Femur (tissue), 1 donor: ENCODE data around the gene GAB2.
"Not testable (repeated sequence)": the region's sequence is repeated elsewhere in the genome, so short reads cannot be mapped to it uniquely, and the experiment has no call there.

Experiments used
- DNase-seq: peaks from one replicate; pipeline ENCODE4 v3.0.0-alpha.2; 2017

Gene GAB2

GRCh38 chr11:78361228-78361627, 56.4 kb downstream of the GAB2 start:
- no peak for DNase-seq

DNA sequence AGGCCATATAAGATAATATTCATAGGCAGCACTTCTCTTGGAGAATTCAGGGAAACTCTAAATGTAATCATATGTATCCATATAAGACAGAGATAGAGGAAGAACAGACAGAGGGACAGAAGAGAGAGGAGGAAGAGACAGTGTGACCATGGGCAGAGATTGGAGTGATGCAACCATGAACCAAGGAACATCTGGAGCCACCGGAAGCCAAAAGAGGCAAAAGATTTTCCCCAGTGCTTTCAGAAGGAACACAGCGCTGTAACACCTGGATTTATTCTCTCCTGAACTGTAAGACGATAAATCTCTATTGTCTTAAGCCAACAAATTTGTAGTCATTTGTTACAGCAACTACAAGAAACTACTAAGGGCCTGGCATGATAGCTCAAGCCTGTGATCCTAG, 57.7 kb downstream of the GAB2 start:
- no peak for DNase-seq

DNA sequence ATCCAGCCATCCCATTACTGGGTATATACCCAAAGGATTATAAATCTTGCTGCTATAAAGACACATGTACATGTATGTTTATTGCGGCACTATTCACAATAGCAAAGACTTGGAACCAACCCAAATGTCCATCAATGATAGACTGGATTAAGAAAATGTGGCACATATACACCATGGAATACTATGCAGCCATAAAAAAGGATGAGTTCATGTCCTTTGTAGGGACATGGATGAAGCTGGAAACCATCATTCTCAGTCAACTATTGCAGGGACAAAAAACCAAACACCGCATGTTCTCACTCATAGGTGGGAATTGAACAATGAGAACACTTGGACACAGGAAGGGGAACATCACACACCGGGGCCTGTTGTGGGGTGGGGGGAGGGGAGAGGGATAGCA, 59.7 kb downstream of the GAB2 start:
- not testable (repeated sequence) for DNase-seq

DNA sequence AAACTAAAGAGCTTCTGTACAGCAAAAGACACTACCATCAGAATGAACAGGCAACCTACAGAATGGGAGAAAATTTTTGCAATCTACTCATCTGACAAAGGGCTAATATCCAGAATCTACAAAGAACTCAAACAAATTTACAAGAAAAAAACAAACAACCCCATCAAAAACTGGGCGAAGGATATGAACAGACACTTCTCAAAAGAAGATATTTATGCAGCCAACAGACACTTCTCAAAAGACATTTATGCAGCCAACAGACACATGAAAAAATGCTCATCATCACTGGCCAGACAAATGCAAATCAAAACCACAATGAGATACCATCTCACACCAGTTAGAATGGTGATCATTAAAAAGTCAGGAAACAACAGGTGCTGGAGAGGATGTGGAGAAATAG, 60.2 kb downstream of the GAB2 start:
- DNase-seq: not testable (repeated sequence)

- not testable (repeated sequence) for DNase-seq
Measured at GRCh38 chr11:78355742-78356141, 61.9 kb downstream of the GAB2 start.

GRCh38 chr11:78355309-78355705, 62.3 kb downstream of the GAB2 start:
- no peak for DNase-seq

GRCh38 chr11:78354408-78355308, 63.0 kb downstream of the GAB2 start:
- DNase-seq: no peak

DNA sequence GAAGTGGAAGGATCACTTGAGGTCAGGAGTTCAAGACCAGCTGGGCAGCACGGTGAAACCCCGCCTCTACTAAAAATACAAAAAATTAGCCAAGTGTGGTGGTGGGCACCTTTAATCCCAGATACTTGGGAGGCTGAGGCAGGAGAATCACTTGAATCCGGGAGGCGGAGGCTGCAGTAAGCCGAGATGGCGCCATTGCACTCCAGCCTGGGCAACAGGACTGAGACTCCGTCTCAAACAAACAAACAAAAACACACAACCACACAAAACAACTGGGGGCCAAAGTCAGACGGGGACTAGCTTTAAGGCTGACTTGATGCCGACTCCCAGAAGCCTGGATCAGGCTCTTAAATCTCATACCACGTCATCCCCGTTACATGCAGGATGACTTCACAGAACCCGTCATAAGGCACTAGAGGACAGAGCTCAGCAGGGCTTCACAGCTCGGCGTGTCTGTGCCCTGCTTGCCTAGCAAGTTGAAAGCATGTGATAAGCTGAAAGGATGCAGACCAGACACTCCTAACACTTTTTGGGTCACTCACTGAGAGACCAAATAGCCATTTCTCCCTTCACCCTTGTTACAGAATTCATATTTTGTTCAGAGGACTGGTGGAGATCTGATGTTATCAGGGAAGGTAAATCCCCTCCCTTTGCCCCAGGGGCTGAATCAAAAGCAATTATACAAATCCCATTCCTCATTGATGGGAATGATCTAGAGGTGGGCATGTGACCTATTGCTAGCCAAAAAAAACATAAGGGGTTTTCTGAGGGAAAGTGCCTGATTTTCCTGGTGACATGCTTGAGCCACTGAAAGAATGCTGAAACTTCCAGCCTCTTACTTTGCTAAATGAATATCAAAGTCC, 65.4 kb downstream of the GAB2 start:
- DNase-seq: no peak

DNA sequence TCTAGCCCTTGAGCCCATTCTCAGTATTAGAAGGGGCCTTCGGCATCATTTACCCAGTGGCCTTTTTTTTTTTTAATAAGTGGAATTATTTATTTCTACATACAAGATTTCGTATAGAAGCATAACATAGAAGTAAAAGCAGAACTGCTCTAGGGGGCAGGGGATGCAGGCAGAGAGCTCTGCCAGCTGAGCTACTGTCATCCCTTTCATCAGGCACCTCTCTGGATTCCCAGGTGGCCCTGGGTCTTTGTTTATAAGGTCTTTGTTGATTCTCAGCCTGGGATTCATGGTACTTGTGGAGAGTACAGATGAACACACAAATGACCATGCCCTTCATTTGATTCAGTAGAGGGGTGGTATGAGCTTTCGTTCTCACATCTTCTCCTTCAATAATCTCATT, 66.4 kb downstream of the GAB2 start:
- DNase-seq: no peak

- peak; percentile 66 for DNase-seq
Measured at GRCh38 chr11:78350646-78351165, 66.9 kb downstream of the GAB2 start.

DNA sequence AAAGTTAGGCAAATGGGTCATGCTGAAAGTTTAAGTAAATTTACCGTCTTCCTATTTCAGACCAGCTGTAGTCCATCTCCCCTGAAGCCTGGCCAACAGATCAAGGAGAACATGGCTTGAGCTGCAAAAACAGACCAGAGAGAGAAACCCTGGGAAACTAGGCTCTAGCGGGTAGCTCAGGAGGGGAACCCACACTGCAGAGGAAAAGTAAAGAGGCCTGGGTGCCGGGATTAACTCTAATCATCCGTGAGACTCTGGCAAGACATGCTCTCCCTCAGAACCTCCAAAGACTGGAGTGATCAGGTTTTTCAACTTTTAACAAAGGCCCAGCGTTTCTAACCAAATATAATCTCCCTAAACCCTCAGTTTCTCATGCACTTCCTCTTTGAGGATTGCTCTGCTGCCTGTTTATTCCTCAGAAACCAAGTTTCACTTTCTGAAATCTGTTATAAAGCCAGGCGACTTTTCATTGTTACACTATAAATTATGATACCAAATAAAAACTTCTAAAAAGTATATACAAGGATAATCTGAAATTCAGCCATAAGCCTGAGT, 67.5 kb downstream of the GAB2 start:
- peak; percentile 61 for DNase-seq

DNA sequence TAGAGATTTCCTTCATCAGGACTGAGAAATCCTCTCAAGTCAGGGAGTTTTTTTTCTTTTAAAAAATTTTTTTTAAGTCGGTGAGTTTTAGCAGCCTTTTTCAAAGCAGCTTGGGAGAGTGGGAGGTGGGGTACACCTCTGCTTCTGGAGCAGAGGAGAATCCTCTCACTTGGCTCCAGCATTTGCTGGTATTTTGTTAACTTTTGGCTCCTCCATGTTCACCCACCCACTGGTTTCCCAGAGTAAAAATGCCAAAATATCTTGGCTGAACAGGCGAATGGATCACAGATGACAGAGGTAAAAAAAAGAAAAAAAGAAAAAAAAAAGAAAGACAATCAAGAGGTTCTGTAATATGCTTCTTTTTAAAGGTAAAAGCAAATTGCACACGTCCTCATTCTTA, 68.0 kb downstream of the GAB2 start:
- peak; percentile 45 for DNase-seq

DNA sequence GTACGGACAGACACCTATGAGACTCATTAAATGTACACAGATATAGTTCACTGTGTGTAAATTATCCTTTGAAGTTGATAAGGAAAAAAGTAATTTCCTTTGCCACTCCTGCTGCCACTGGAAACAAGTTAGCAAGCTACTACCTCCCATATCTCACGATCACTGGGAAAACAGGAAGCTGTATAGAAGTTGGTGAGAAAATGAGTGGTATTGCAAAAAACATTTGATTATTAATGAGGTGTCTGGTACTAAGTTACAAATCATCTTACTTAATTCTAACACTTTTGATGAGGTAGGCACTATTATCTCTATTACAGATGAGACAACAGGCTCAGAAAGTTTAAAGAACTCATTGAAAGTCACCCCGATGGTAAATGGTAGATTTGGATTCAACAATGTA, 68.5 kb downstream of the GAB2 start:
- no peak for DNase-seq

- no peak for DNase-seq
Measured at GRCh38 chr11:78347956-78348355, 69.7 kb downstream of the GAB2 start.

DNA sequence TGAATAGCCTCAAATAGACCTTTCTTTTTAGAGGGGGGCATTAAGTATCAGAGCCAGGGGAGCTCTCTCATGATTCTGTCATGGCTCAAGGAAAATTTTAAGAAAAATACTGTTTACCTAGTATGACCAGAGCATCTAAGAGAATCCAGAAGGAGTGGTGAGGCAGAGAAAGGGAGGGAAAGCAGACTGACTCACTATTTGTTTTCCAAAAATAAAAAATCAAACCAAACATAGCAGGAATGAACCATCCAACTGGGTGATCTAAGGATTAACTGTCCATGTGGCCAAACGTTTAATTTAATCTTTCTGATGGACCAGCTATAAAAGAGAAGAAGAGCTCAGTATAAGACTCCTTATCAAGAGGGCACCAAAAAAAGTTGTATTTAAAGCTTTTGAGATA, 70.8 kb downstream of the GAB2 start:
- DNase-seq: no peak

- DNase-seq: no peak
Measured at GRCh38 chr11:78345450-78345849, 72.2 kb downstream of the GAB2 start.

DNA sequence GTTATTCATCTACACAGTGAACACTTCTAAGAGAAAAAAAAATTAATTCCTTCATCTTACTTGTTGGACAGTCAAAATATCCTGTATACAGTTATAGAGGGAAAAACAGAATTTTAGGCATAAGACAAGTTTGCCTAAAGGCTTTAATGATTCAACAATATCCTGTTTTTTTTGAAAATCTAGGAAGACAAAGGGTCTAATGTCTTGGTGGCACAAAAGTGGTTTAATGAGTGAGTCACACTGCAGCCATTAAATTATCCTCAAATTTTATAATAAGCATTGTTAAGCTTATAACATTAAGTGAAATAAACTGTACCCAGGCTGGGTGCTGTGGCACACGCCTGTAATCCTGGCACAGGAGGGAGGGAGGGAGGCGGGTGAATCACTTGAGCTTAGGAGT, 72.9 kb downstream of the GAB2 start:
- DNase-seq: no peak

DNA sequence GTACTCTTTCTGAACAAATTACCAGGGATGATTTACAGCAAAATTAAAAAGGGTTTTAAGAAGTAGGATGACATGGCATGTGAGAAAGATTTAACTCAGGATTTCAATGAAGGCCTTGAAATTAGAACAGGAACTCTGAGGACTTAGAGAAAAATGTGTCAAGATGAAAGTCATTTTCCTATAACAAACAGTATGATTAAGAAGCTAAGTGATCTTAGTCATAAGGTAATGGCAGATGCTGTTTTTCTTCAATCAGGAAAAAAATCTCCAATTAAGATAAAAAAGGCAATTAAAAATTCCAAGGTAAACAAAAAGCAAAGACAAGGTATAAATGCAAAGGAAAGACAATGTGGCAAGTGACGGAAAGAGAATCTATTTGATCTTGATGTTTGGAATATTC, 73.5 kb downstream of the GAB2 start:
- DNase-seq: no peak

DNA sequence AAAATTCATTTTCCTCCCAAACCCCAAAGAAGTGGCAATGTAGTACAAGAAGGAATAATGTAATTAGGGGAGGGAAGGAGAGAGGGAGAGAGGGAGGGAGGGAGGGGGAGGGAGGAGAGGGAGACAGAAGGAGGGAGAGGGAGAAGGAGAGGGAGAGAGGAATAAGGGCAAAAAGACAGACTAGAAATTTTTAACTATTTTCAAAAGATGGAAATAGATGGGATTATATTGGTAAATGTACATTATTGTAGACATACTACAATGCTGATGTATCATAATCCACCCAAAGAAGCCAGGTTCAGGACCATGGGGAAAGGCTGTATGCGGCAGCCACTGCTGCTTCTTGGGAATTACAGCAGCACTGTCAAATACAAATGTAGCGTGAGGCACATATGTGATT, 74.3 kb downstream of the GAB2 start:
- no peak for DNase-seq

DNA sequence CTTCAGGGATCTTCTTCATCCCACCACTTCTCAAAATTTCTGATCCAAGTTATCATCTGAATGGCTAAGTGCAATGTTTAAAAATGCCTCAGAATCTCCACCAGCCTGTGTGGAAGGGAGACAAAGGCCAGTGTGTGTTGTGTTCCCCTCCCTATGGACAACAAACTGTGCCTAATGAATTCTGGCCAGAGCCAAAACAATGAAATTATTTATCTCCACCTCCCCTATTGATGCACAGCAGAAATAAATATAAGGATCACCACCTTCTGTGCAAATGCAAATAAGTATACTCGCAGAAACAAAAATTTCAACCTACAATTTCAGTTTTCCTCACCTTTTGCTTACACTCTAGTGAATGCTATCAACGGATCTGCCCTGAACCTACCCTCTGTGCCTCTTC, 75.8 kb downstream of the GAB2 start:
- no peak for DNase-seq

DNA sequence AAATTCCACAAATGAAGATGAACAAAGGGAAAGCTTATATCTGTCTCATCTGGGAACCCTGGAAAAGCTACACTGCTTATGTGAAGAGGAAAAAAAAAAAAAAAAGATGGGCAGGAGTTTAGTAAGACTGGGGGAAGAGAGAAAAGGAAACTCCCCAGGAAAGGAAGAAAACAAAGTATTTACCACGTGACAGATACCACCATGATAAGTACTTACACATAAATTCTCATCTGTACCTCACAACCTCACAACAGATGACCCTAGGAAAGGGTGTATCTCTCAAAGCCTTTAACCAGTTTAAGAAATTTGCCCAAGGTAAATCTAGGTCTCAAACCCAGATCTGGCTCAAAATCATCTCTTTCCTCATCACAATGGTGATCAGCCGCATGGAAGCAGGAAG, 77.1 kb downstream of the GAB2 start:
- DNase-seq: no peak

DNA sequence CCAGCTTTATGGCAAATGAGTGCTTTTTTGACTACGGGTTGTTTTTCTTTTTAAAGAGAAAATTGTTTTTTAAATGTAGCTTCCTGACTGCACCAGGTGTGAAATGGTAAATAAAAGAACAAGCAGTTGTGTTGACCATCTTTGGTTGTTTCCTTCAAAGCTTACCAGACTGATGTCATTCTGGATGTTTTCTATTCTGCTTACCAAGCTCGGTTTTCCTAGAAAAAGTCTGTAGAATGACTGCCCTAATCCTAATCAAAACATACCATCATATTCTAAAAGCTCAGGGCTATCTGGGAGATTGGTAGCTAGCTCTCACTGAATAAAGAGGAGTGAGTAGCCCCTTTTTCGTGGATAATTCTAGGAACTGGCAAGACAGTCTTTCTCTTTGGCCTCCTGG, 77.7 kb downstream of the GAB2 start:
- no peak for DNase-seq

GRCh38 chr11:78339483-78339882, 78.1 kb downstream of the GAB2 start:
- no peak for DNase-seq
